GM23338 (cell line): Measurements from ENCODE around the gene WDR37. TPM values are rescaled to one million over a fixed set of nuclear protein-coding genes. Genes with fewer than 3 reads are reported as not detected.

Experiments
- ATAC-seq: fragments of 200-7000 bp; cut with Tn5 transposase; 3 replicates; pipeline ENCODE4 v1.9.1; 2020
- DNase-seq: peaks from one replicate; pipeline ENCODE4 v3.0.0-alpha.2; 2015; ENCODE audit warnings: low spot score
- H2AFZ ChIP-seq: fragments of 200-600 bp; sonication (generic); 2 replicates; pipeline ENCODE4 v1.8.0; 2016; ENCODE audit warnings: antibody characterized with exemption, mild to moderate bottlenecking, moderate library complexity
- H3F3A ChIP-seq: fragments of 200-600 bp; sonication (generic); replicated peaks from 2 replicates; pipeline ENCODE4 v1.8.0; 2017; ENCODE audit warnings: antibody characterized with exemption, mixed run types, low read depth
- H3K27ac ChIP-seq: fragments of 200-600 bp; sonication (generic); 2 replicates; pipeline ENCODE4 v1.6.1; 2016; ENCODE audit warnings: low read depth
- H3K27me3 ChIP-seq: fragments of 200-600 bp; sonication (generic); 2 replicates; pipeline ENCODE4 v1.8.0; 2016; ENCODE audit warnings: mild to moderate bottlenecking, mixed run types, moderate library complexity; ENCODE audit not compliant: insufficient read depth
- H3K36me3 ChIP-seq: fragments of 200-600 bp; sonication (generic); 2 replicates; pipeline ENCODE4 v1.8.0; 2016; ENCODE audit warnings: mild to moderate bottlenecking; ENCODE audit not compliant: insufficient read depth
- H3K4me1 ChIP-seq: fragments of 200-600 bp; sonication (generic); 2 replicates; pipeline ENCODE4 v1.8.0; 2016; ENCODE audit warnings: mild to moderate bottlenecking, moderate library complexity; ENCODE audit not compliant: insufficient read depth
- H3K4me2 ChIP-seq: fragments of 200-600 bp; sonication (generic); 2 replicates; pipeline ENCODE4 v1.7.1; 2017; ENCODE audit warnings: mixed run types
- H3K4me3 ChIP-seq: fragments of 200-600 bp; sonication (generic); 2 replicates; pipeline ENCODE4 v1.6.1; 2016; ENCODE audit warnings: mixed run types
- H3K79me2 ChIP-seq: fragments of 200-600 bp; sonication (generic); replicated peaks from 2 replicates; pipeline ENCODE4 v1.8.0; 2017; ENCODE audit warnings: mild to moderate bottlenecking; ENCODE audit not compliant: insufficient read depth
- H3K9me2 ChIP-seq: fragments of 200-600 bp; sonication (generic); 2 replicates; pipeline ENCODE4 v1.8.0; 2017; ENCODE audit not compliant: insufficient read depth
- H4K20me1 ChIP-seq: fragments of 200-600 bp; sonication (generic); replicated peaks from 2 replicates; pipeline ENCODE4 v1.8.0; 2017; ENCODE audit warnings: mild to moderate bottlenecking; ENCODE audit not compliant: insufficient read depth
- H3K27ac Mint-ChIP-seq: 2 replicates; pipeline ENCODE4 v1.8.0; 2020; ENCODE audit warnings: inconsistent platforms, mild to moderate bottlenecking, moderate library complexity, mixed read lengths
- H3K27me3 Mint-ChIP-seq: 3 replicates; pipeline ENCODE4 v1.8.0; 2022; ENCODE audit warnings: low read depth, mild to moderate bottlenecking, moderate library complexity, mixed read lengths, inconsistent platforms; ENCODE audit not compliant: insufficient read depth, poor library complexity
- H3K36me3 Mint-ChIP-seq: 3 replicates; pipeline ENCODE4 v1.8.0; 2021; ENCODE audit warnings: low read depth, mild to moderate bottlenecking, inconsistent platforms, moderate library complexity, mixed read lengths
- H3K4me1 Mint-ChIP-seq: 3 replicates; pipeline ENCODE4 v1.8.0; 2020; ENCODE audit warnings: mild to moderate bottlenecking, inconsistent platforms, mixed read lengths
- H3K4me3 Mint-ChIP-seq: 3 replicates; pipeline ENCODE4 v1.8.0; 2021; ENCODE audit warnings: moderate library complexity, mild to moderate bottlenecking, inconsistent platforms, mixed read lengths
- H3K9me3 Mint-ChIP-seq: 3 replicates; pipeline ENCODE4 v1.8.0; 2020; ENCODE audit warnings: moderate library complexity, mild to moderate bottlenecking, inconsistent platforms, mixed read lengths
- CREB1 ChIP-seq: fragments of 250-450 bp; sonication (Bioruptor Pico); IDR thresholded peaks from 2 replicates; pipeline ENCODE4 v1.5.0; 2020; ENCODE audit warnings: low read depth, mild to moderate bottlenecking, moderate library complexity
- EZH2 ChIP-seq: fragments of 200-600 bp; sonication (generic); IDR thresholded peaks from one replicate; pipeline ENCODE4 v1.8.0; 2017; ENCODE audit warnings: antibody characterized with exemption, mild to moderate bottlenecking, low read depth; ENCODE audit not compliant: unreplicated experiment
- EZH2phosphoT487 ChIP-seq: fragments of 200-600 bp; sonication (generic); IDR thresholded peaks from one replicate; pipeline ENCODE4 v1.8.1; 2018; ENCODE audit warnings: antibody characterized with exemption; ENCODE audit not compliant: unreplicated experiment
- NANOG ChIP-seq: IDR thresholded peaks from 2 replicates; pipeline ENCODE4 v1.6.1; 2016; ENCODE audit warnings: antibody characterized with exemption, borderline replicate concordance
- STAT1 ChIP-seq: IDR thresholded peaks from one replicate; pipeline ENCODE4 v1.6.1; 2016; ENCODE audit warnings: antibody characterized with exemption; ENCODE audit not compliant: unreplicated experiment
- ZNF114 ChIP-seq: fragments of 250-450 bp; sonication (Bioruptor Pico); IDR thresholded peaks from 2 replicates; pipeline ENCODE4 v1.5.0; 2020; ENCODE audit warnings: mild to moderate bottlenecking, moderate library complexity
- ZNF331 ChIP-seq: fragments of 250-450 bp; sonication (Bioruptor Pico); IDR thresholded peaks from 2 replicates; pipeline ENCODE4 v1.5.0; 2020; ENCODE audit warnings: low read depth, mild to moderate bottlenecking, moderate library complexity
- polyA plus RNA-seq: library from polyadenylated mRNA; unstranded; fragments of >200 nt; fragmentation: Nextera tagmentation; extraction: Ambion mirVana; gene quantifications from 2 replicates; pipeline ENCODE4 v1.2.1, GENCODE V29; 2016
- total RNA-seq: library from RNA; depleted of rRNA; stranded (reverse); fragments of >200 nt; shearing (Covaris generic); gene quantifications from 2 replicates; pipeline ENCODE4 v1.2.3, GENCODE V29; 2014
- TF ChIP-seq, protein P1 (sequence below): fragments of 250-450 bp; sonication (Bioruptor Pico); IDR thresholded peaks from 2 replicates; pipeline ENCODE4 v1.5.0; 2020; ENCODE audit warnings: mild to moderate bottlenecking, moderate library complexity
- TF ChIP-seq, protein P2 (sequence below): IDR thresholded peaks from 2 replicates; pipeline ENCODE4 v1.6.1; 2016; ENCODE audit warnings: antibody characterized with exemption
- TF ChIP-seq, protein P3 (sequence below), 2 experiments: fragments of 200-600 bp in 1 of 2; sonication (generic) in 1 of 2; conservative IDR thresholded peaks; 2 replicates each; pipeline versions ENCODE4 v1.5.1 to v1.6.1; 2016 to 2017; ENCODE audit warnings: antibody characterized with exemption in 2 of 2, low read depth in 2 of 2, mild to moderate bottlenecking in 2 of 2, moderate library complexity in 1 of 2

The WDR37 gene
- total and polyA plus RNA-seq, 2 experiments from 2014 or later = 6.0 to 10.2 TPM

GRCh38 chr10:1149793-1150637, 93.8 kb downstream of the WDR37 start (continued):
- TF ChIP-seq, protein P1, sequence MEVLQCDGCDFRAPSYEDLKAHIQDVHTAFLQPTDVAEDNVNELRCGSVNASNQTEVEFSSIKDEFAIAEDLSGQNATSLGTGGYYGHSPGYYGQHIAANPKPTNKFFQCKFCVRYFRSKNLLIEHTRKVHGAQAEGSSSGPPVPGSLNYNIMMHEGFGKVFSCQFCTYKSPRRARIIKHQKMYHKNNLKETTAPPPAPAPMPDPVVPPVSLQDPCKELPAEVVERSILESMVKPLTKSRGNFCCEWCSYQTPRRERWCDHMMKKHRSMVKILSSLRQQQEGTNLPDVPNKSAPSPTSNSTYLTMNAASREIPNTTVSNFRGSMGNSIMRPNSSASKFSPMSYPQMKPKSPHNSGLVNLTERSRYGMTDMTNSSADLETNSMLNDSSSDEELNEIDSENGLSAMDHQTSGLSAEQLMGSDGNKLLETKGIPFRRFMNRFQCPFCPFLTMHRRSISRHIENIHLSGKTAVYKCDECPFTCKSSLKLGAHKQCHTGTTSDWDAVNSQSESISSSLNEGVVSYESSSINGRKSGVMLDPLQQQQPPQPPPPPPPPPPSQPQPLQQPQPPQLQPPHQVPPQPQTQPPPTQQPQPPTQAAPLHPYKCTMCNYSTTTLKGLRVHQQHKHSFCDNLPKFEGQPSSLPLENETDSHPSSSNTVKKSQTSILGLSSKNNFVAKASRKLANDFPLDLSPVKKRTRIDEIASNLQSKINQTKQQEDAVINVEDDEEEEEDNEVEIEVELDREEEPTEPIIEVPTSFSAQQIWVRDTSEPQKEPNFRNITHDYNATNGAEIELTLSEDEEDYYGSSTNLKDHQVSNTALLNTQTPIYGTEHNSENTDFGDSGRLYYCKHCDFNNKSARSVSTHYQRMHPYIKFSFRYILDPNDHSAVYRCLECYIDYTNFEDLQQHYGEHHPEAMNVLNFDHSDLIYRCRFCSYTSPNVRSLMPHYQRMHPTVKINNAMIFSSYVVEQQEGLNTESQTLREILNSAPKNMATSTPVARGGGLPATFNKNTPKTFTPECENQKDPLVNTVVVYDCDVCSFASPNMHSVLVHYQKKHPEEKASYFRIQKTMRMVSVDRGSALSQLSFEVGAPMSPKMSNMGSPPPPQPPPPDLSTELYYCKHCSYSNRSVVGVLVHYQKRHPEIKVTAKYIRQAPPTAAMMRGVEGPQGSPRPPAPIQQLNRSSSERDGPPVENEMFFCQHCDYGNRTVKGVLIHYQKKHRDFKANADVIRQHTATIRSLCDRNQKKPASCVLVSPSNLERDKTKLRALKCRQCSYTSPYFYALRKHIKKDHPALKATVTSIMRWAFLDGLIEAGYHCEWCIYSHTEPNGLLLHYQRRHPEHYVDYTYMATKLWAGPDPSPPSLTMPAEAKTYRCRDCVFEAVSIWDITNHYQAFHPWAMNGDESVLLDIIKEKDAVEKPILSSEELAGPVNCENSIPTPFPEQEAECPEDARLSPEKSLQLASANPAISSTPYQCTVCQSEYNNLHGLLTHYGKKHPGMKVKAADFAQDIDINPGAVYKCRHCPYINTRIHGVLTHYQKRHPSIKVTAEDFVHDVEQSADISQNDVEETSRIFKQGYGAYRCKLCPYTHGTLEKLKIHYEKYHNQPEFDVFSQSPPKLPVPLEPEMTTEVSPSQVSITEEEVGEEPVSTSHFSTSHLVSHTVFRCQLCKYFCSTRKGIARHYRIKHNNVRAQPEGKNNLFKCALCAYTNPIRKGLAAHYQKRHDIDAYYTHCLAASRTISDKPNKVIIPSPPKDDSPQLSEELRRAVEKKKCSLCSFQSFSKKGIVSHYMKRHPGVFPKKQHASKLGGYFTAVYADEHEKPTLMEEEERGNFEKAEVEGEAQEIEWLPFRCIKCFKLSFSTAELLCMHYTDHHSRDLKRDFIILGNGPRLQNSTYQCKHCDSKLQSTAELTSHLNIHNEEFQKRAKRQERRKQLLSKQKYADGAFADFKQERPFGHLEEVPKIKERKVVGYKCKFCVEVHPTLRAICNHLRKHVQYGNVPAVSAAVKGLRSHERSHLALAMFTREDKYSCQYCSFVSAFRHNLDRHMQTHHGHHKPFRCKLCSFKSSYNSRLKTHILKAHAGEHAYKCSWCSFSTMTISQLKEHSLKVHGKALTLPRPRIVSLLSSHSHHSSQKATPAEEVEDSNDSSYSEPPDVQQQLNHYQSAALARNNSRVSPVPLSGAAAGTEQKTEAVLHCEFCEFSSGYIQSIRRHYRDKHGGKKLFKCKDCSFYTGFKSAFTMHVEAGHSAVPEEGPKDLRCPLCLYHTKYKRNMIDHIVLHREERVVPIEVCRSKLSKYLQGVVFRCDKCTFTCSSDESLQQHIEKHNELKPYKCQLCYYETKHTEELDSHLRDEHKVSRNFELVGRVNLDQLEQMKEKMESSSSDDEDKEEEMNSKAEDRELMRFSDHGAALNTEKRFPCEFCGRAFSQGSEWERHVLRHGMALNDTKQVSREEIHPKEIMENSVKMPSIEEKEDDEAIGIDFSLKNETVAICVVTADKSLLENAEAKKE (CRISPR knock-in tag) = no peak
- no peak for TF ChIP-seq CREB1
- TF ChIP-seq, protein P2, sequence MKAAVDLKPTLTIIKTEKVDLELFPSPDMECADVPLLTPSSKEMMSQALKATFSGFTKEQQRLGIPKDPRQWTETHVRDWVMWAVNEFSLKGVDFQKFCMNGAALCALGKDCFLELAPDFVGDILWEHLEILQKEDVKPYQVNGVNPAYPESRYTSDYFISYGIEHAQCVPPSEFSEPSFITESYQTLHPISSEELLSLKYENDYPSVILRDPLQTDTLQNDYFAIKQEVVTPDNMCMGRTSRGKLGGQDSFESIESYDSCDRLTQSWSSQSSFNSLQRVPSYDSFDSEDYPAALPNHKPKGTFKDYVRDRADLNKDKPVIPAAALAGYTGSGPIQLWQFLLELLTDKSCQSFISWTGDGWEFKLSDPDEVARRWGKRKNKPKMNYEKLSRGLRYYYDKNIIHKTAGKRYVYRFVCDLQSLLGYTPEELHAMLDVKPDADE = no peak
- no peak for TF ChIP-seq ZNF331 (CRISPR knock-in tag)

- H3K36me3 ChIP-seq = no peaks in the 10 kb centered on the region
- H3K4me1 ChIP-seq = no peaks in the 10 kb centered on the region
- no peaks in the 10 kb centered on the region for H3K9me2 ChIP-seq
- Mint-ChIP-seq H3K36me3 (peaks cover 4% of the 10 kb centered on the region; the same call in 1 of the 3 replicates), H3K27me3 (peaks cover 10% of the 10 kb centered on the region), H3K9me3 (peaks cover 16% of the 10 kb centered on the region), H3K4me3 (no peak overlapping the region), H3K4me1 (peaks cover 7% of the 10 kb centered on the region; the same call in 2 of the 3 replicates), H3K27ac (no peak overlapping the region)
- H3K27ac ChIP-seq = no peak overlapping the region
- H3K27me3 ChIP-seq = no peaks in the 10 kb centered on the region
- no peak overlapping the region for H3K4me3 ChIP-seq
- H3F3A ChIP-seq = no peaks in the 10 kb centered on the region
- ATAC-seq (no peak), DNase-seq (no peak)
- no peaks in the 10 kb centered on the region for H3K79me2 ChIP-seq
- no peak overlapping the region for H2AFZ ChIP-seq
- H4K20me1 ChIP-seq = no peaks in the 10 kb centered on the region
- no peak overlapping the region for H3K4me2 ChIP-seq
- TF ChIP-seq CREB1 (no peak), EZH2 (no peak), EZH2phosphoT487 (no peak), ZNF331 (CRISPR knock-in tag) (no peak), ZNF114 (no peak), STAT1 (no peak), NANOG (no peak)
- TF ChIP-seq, protein P2 = no peak
- TF ChIP-seq, protein P3, sequence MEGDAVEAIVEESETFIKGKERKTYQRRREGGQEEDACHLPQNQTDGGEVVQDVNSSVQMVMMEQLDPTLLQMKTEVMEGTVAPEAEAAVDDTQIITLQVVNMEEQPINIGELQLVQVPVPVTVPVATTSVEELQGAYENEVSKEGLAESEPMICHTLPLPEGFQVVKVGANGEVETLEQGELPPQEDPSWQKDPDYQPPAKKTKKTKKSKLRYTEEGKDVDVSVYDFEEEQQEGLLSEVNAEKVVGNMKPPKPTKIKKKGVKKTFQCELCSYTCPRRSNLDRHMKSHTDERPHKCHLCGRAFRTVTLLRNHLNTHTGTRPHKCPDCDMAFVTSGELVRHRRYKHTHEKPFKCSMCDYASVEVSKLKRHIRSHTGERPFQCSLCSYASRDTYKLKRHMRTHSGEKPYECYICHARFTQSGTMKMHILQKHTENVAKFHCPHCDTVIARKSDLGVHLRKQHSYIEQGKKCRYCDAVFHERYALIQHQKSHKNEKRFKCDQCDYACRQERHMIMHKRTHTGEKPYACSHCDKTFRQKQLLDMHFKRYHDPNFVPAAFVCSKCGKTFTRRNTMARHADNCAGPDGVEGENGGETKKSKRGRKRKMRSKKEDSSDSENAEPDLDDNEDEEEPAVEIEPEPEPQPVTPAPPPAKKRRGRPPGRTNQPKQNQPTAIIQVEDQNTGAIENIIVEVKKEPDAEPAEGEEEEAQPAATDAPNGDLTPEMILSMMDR (conservative IDR thresholded peaks at IDR 0.05; ENCODE audit: low read depth in 2 of 2) = no peak
Measured at GRCh38 chr10:1150638-1150955, 94.4 kb downstream of the WDR37 start.
